Measurements from ENCODE around the gene TRABD2A. TPM values are rescaled to one million over a fixed set of nuclear protein-coding genes. Genes with fewer than 3 reads are reported as not detected.

Gene TRABD2A
- total RNA-seq, 4 donors from 2014 or later, result 0.47 to 2.7 (median 1.4) TPM

- WGBS, 2 donors (ENCODE audit: low coverage in 1 of 2), result 69 to 74% methylated on average over 2 of the region's 2 CpGs
- no peak for ATAC-seq
- Histone ChIP-seq H3K27ac (no peak overlapping the region), H3K4me1 (no peaks in the 10 kb centered on the region), H3K9me3 (peaks cover 0 to 32% (median 0%) of the 10 kb centered on the region in 3 donors), H3K36me3 (no peaks in the 10 kb centered on the region), H3K27me3 (no peaks in the 10 kb centered on the region), H3K4me3 (no peak overlapping the region)
- TF ChIP-seq EP300 (IDR thresholded peaks at IDR 0.05) (no peak), POLR2A (IDR thresholded peaks at IDR 0.05) (no peak), CTCF (IDR thresholded peaks at IDR 0.05) (no peak), POLR2AphosphoS5 (IDR thresholded peaks at IDR 0.05) (no peak)
Observed at GRCh38 chr2:84836215-84836614, 44.7 kb downstream of the TRABD2A start.

- Histone ChIP-seq H3K36me3 (no peaks in the 10 kb centered on the region), H3K4me3 (no peak overlapping the region), H3K27ac (no peak overlapping the region), H3K4me1 (no peaks in the 10 kb centered on the region), H3K9me3 (peaks cover 0 to 32% (median 0%) of the 10 kb centered on the region in 3 donors), H3K27me3 (no peaks in the 10 kb centered on the region)
- 72 to 86% methylated on average over 3 to 5 of the region's 12 CpGs for WGBS, 2 donors (ENCODE audit: low coverage in 1 of 2)
- no peak for ATAC-seq
- no peak for TF ChIP-seq POLR2A (IDR thresholded peaks at IDR 0.05)
Observed at GRCh38 chr2:84833481-84834150, 47.3 kb downstream of the TRABD2A start.

- Histone ChIP-seq H3K27me3 (peaks cover 5% of the 10 kb centered on the region), H3K9me3 (peaks cover 0 to 31% (median 0%) of the 10 kb centered on the region in 3 donors), H3K27ac (no peak overlapping the region), H3K36me3 (no peaks in the 10 kb centered on the region), H3K4me1 (no peaks in the 10 kb centered on the region), H3K4me3 (no peak overlapping the region)
- WGBS, 2 donors (ENCODE audit: low coverage in 1 of 2), result 52 to 77% methylated on average over 4 to 5 of the region's 5 CpGs
- peak; percentile 31 for ATAC-seq
- TF ChIP-seq POLR2AphosphoS5 (IDR thresholded peaks at IDR 0.05) (no peak), POLR2A (IDR thresholded peaks at IDR 0.05) (no peak)
Observed at GRCh38 chr2:84832772-84833461, 48.0 kb downstream of the TRABD2A start.

- TF ChIP-seq EP300 (IDR thresholded peaks at IDR 0.05), result no peak
- no peak for TF ChIP-seq POLR2AphosphoS5 (IDR thresholded peaks at IDR 0.05)
- TF ChIP-seq POLR2A (IDR thresholded peaks at IDR 0.05), result no peak
- no peak for TF ChIP-seq CTCF (IDR thresholded peaks at IDR 0.05)
- Histone ChIP-seq H3K27me3 (peaks cover 6% of the 10 kb centered on the region), H3K4me1 (no peaks in the 10 kb centered on the region), H3K27ac (no peak overlapping the region), H3K9me3 (peaks cover 0 to 11% (median 0%) of the 10 kb centered on the region in 3 donors), H3K36me3 (no peaks in the 10 kb centered on the region), H3K4me3 (no peak overlapping the region)
- WGBS, 2 donors (ENCODE audit: low coverage in 1 of 2), result 71 to 85% methylated on average over 5 to 6 of the region's 10 CpGs
- ATAC-seq, result no peak
Observed at GRCh38 chr2:84830758-84831500, 50.0 kb downstream of the TRABD2A start.

- Histone ChIP-seq H3K9me3 (peaks cover 0 to 3% (median 0%) of the 10 kb centered on the region in 3 donors), H3K4me1 (no peaks in the 10 kb centered on the region), H3K27me3 (peaks cover 6% of the 10 kb centered on the region), H3K4me3 (no peak overlapping the region), H3K36me3 (no peaks in the 10 kb centered on the region), H3K27ac (no peak overlapping the region)
- 67 to 73% methylated on average over 1 to 10 of the region's 11 CpGs for WGBS, 2 donors (ENCODE audit: low coverage in 1 of 2)
- TF ChIP-seq POLR2A (IDR thresholded peaks at IDR 0.05), result no peak
- no peak for TF ChIP-seq POLR2AphosphoS5 (IDR thresholded peaks at IDR 0.05)
- TF ChIP-seq EP300 (IDR thresholded peaks at IDR 0.05), result no peak
- no peak for TF ChIP-seq CTCF (IDR thresholded peaks at IDR 0.05)
- peak; percentile 49 for ATAC-seq
Observed at GRCh38 chr2:84830095-84830494, 50.8 kb downstream of the TRABD2A start.
